Activated CD4-positive, alpha-beta T cell treated with anti-CD3 and anti-CD28 coated beads for 48 hours (primary cell): Measurements from ENCODE around the gene MCF2L.
A peak's percentile ranks its signal among the peaks of the same experiment; 100 is the strongest.
"Not testable (repeated sequence)": the region's sequence is repeated elsewhere in the genome, so short reads cannot be mapped to it uniquely, and the experiment has no call there.

Source experiments
- DNase-seq: peaks from one replicate; pipeline ENCODE4 v3.0.0-alpha.2; 2020

The MCF2L gene

GRCh38 chr13:113016526-113017295, 47.7 kb downstream of the MCF2L start:
- DNase-seq = no peak

DNA sequence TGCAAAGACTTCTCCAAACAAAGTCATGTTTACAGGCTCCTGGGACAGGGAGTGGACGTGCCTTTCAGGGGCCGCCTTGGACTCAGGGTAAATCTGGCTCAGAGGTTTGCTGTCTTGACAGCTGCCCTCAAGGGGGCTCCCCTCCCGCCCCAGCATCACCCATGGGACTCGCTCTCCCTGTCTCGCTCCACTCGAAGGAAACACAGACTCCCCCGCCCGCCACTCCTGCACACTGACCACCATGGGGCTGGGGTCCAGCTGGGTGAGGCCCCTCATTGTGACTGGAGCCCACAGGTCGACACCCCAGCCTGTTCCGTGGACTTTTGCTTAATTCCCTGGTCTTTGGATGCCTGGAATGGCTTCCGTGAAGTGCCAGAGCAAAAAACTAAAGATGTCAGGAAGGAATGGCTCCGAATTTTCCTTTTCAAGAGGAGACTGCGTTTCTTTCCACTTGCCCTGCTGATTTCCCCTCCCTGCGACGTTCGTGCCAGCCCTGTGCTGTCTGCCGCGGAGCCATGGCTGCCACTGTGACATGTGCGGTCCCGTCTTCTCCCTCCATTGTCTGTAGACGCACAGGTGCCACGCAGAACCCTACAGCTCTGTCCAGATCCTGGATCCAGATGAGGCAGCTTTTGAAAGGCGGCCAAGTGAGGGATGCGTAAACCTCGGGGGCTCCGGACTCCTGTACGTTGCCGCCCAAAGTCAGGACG, 48.6 kb downstream of the MCF2L start:
- DNase-seq = no peak

DNA sequence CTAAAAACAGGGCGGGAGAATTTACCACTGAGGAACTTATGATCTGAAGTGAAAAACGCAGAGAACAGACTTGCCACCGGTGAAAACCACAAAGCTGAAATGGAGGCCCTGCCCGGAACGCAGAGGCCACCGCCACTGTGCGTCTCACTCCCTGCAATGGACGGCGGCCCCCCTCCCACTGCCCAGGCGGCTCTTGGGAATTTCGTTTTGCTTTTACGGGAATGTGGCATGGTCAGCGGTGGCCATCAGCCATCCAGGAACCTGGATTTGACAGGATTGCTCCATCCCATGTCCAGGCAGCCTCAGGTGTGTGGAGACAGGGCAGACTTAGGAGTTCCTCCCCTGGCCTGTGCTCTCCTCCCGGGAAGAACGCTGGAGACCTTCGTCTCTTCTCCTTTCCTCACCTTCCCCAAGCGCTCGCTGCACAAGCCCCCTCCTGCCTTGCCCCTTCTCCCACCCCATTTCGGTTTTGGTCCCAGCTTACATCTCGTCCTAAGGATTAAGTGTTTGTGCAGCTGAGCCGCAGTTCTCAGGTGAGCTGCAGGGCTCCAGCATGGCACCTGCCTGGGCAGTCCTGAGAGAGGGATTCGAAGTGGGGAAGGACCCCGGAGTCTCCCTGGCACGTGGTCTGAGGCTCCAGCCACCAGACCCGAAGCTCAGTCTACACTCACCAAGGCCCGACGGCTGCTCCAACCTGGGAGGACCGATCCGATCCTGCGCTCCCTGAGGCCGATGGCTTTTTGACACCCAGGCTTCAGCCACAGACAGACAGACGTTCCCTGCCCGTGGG, 49.9 kb downstream of the MCF2L start:
- no peak for DNase-seq

DNA sequence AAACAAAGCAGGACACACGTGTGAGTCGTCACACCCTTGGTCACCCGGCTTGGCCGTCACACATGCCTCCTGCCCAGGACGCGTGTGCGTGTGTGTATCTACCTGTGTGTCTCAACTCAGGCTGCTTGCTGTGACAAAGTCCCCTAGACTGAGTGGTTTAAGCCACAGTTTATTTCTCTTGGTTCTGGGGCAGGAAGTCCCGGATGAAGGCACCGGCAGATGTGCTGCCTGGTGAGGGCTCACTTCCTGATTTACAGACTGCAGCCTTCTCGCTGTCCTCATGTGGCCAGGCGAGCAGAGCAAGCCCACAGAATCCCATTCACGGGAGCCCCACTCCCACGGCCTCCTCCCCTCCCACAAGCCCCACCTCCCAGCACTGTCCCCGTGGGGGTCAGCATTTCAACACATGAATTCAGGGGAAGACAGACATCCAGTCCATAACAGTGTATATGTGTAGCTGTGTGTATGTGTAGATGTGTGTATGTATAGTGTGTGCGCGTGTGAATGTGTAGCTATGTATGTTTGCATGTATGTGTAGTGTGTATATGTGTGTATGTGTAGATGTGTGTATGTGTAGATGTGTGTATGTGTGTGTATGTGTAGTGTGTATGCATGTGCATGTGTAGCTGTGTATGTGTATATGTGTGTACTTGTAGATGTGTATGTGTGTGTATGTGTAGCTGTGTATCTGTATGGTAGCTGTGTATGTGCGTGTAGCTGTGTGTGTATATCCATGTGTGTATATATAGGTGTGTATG, 51.5 kb downstream of the MCF2L start:
- DNase-seq = no peak

GRCh38 chr13:113021391-113021790, 52.4 kb downstream of the MCF2L start:
- no peak for DNase-seq

DNA sequence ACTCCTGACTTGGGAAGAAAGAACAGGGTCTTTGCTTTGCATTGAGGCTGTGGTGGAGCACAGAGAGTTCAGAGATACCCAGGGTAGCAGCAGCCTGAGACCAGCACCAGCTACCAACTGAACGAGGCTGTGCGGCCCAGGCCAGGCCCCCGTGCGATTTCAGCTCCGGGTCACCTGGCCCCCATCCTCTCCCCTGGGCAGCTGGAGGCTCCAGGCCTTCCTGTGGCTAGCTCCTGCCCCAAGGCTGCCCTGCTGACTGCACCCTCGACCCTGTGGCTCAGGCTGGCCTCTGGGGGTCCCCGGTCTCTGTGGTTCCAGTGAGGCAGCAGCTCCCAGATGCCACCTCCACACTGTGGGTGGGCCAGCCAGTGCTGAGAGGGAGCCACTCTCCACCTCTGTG, 52.8 kb downstream of the MCF2L start:
- DNase-seq = no peak

GRCh38 chr13:113022391-113022744, 53.4 kb downstream of the MCF2L start:
- no peak for DNase-seq

DNA sequence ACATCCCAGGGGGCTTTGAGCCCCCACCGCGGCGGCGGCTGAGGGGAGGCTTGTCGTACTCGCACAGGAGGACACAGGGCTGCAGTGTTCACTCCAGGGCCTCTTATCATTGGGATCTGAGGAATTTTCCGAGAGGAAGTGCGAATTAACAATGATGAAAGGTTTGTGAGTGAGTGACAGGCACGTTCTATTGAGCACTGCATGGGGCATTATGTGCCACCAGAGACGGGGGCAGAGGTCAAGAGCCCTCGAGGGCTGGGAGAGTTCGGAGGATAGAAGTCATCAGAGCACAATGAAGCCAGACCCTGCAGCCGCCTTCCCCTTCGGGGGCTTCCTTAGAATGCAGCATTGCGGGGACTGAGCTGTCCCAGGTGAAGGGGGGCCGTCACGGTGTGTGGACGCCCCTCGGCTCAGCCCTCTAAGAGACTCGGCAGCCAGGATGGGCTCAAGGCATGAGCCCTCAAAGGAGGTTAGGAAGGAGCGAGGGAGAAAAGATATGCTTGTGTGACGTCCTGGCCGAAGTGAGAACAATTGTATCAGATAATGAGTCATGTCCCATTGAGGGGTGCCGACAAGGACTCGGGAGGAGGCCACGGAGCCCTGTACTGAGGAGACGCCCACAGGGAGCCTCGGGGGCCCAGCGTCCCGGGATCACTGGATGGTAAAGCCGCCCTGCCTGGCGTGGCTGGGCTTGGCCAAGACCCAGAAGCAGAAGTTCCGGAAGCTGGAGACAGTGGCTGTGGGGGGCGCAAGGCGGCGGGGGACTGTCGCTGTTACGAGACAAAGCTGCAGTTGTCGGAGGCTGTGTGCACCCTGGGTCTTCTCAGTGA, 53.9 kb downstream of the MCF2L start:
- DNase-seq = no peak

GRCh38 chr13:113023694-113024430, 54.8 kb downstream of the MCF2L start:
- no peak for DNase-seq

- no peak for DNase-seq
Observed at GRCh38 chr13:113024466-113024865, 55.5 kb downstream of the MCF2L start.

DNA sequence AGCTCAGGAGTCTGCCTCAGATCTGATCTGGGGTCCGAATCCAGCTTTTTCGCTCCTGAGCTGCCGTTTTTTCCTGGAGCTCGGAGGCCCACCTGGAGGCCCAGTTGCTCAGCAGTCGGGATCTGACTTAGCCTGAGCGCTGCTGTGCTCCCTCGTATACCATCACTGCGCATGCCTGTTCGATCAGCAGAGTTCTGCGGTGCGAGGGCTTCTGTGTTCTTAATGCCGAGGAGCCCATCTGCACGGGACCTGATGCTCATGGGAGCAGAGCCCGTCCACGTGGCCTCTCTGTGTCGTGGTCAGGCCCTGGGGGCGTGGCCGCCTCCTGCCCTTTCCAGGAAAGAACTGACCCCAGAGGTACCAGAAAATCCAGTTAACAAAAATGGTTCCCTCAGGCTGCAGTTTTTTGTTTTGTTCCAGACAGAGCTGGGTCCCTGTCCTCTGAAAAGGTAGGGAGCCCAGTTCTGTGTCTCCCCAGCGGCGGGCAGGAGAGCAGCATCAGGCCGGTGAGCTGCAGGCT, 57.4 kb downstream of the MCF2L start:
- no peak for DNase-seq

DNA sequence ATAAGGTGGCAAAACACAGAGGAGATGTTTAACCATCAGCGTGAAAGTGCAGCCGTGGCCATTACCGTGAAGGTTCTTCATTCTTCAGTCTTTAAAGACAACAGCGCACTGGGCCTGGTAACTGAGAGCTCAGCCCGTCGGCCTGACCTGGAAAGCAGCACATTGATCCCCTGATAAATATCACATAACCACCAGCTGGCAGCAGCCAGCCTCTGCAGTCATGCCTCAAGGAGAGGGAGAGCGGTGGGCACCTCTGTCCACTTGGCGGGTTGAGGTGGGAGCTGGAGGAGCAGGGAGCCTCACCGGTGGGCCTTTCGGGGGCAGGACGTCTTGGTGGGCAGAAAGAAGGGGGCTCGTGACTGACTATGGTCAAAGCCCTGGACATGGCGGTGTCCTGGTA, 58.1 kb downstream of the MCF2L start:
- no peak for DNase-seq

DNA sequence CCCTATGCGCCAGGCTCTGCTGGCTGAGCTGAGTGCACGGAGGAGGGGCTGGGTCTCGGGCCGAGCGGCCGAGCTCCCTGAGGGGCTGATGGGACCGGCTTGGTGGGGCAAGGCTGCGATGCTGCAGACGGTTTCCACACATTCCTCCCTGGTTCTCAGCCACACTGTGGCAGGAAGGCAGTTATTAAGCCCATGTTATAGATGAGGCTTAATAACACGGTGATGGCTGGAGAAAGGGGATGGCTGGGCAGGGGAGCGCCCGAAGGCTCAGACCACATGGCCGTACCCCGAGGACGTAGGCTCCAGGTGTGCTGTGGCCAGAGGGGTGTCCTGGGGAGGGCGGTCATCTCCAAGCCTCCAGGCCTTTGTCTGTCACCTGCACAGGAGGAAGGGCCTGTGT, 58.6 kb downstream of the MCF2L start:
- no peak for DNase-seq

DNA sequence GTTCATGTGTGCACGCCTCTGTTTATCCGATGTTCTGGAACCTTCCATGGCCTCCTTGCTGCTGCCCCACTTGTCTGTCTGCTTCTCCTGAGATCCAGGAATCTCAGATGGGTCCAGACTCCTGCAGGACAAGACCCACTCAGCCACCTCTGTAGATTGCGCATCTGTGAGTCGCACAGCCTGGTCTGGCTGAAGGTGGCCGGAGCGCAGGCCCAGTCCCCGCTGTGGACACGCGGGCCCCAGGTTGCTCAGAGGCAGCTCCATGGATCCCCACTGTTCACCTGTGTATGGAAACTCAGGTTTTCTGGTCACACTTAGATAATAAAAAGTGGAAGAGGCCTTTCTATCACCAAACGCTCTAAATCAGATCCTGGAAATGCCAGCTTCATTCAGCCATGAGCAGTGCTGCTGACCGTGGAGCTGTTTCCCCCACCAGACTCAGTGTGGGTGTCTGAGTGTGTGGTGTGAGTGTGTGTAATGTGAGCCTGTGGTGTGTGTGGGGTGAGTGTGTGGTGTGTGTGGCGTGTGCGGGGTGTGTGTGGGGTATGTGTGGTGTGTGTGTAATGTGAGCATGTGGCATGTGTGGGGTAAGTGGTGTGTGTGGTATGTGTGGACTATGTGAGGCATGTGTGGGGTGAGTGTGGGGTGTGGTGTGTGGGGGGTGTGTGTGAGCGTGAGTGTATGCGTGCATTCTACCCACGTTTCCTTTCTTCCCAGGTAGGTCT, 59.5 kb downstream of the MCF2L start:
- no peak for DNase-seq

DNA sequence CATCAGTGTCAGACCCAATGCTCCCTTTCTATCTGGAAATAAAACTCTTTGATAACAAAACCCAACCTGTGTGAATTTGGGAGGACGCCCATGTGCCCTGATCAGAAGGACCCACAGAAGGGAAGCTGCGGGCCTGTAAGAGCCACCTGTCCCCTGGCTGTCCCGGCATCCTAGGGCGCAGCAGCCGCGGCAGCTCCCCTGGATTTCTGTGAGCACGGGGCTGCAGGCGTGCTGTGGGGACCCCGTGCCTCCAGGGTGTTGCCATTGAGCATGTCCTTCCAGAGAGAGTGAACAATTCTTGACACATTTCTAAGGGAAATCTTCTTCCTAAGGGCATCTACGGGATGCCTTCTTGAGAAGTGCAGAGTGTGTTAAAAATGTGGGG, 60.0 kb downstream of the MCF2L start:
- DNase-seq = no peak

DNA sequence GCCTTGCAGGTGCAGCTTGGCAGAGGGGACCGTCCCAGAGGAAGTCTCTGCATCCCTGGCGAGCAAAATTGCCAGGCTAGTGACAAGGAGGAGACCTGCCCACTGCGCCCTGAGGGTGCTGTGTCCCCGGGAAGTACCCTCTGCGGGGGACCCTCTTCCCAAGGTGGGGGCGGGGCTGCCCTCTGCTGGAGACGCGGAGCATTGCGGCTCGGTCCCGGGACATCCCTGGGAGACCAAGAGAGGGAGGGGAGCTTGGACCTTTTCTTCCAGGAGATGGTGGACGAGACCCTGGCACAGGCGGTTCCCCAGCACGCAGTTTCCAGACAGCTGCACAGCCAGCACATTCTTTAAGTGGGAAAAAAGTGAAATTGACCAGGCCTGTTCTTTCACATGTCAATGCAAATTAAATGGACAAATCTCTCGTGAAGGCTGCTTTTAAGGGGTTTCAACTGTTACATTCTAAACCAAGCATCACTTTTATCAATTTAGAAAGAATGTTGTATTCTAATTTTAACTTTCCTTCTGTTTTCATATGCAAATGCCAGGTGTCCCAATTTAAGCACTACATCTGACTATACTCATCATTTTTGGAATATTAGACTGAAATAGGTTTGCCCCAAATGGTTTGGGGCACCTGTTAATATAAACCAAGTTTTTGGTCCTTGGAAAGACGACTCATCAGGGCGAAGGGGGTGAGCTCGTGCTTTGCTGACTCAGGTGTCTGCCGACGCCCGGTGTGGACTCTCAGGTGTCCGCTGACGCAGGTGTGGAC, 60.7 kb downstream of the MCF2L start:
- DNase-seq = peak; percentile 65

DNA sequence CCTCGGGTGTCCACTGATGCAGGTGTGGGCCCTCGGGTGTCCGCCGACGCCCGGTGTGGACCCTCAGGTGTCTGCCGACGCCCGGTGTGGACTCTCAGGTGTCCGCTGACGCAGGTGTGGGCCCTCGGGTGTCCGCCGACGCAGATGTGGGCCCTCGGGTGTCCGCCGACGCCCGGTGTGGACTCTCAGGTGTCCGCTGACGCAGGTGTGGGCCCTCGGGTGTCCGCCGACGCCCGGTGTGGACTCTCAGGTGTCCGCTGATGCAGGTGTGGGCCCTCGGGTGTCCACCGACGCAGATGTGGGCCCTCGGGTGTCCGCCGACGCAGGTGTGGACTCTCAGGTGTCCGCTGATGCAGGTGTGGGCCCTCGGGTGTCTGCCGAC, 61.2 kb downstream of the MCF2L start:
- not testable (repeated sequence) for DNase-seq

DNA sequence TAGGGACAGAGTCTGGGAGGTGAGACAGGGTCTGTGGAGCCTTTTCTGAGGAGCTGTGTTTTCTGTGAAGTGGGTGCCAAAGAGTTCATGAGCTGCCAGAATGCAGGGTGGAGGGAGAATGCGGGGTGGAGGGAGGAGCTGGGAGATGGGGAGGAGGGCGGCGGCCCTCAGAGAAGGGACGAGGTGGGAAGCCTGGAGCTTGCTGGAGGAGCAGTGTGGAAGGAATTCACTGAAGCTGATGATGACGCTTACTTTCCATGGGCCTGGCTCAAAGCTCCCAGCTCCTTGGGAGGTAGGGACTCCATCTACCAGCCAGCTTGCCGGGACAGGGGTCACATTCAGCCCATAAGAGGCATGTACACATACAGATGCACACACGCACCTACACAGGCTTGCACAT, 62.5 kb downstream of the MCF2L start:
- no peak for DNase-seq

GRCh38 chr13:113032291-113032690, 63.3 kb downstream of the MCF2L start:
- DNase-seq = no peak
